ENCODE measurements around the gene PRKAG2.

Gene PRKAG2

GRCh38 chr7:151816562-151817314 lies 60.2 kb downstream of the PRKAG2 start:
- DNase-seq (ENCODE audit: low read depth) = no peak

- no peak for DNase-seq (ENCODE audit: low read depth)
Observed at GRCh38 chr7:151815419-151815818, 61.5 kb downstream of the PRKAG2 start.

- DNase-seq (ENCODE audit: low read depth) = no peak
Observed at GRCh38 chr7:151814400-151815009, 62.4 kb downstream of the PRKAG2 start.

GRCh38 chr7:151813997-151814396 lies 62.9 kb downstream of the PRKAG2 start:
- DNase-seq (ENCODE audit: low read depth) = no peak

- DNase-seq (ENCODE audit: low read depth) = no peak
Observed at GRCh38 chr7:151813445-151813844, 63.5 kb downstream of the PRKAG2 start.

- no peak for DNase-seq (ENCODE audit: low read depth)
Observed at GRCh38 chr7:151812967-151813366, 63.9 kb downstream of the PRKAG2 start.

- no peak for DNase-seq (ENCODE audit: low read depth)
Observed at GRCh38 chr7:151810441-151811232, 66.3 kb downstream of the PRKAG2 start.

GRCh38 chr7:151809864-151810170 lies 67.1 kb downstream of the PRKAG2 start:
- DNase-seq (ENCODE audit: low read depth) = no peak

- no peak for DNase-seq (ENCODE audit: low read depth)
Observed at GRCh38 chr7:151809146-151809863, 67.6 kb downstream of the PRKAG2 start.

GRCh38 chr7:151808400-151809145 lies 68.3 kb downstream of the PRKAG2 start:
- no peak for DNase-seq (ENCODE audit: low read depth)

GRCh38 chr7:151807846-151808245 lies 69.1 kb downstream of the PRKAG2 start:
- DNase-seq (ENCODE audit: low read depth) = no peak

- no peak for DNase-seq (ENCODE audit: low read depth)
Observed at GRCh38 chr7:151806952-151807775, 69.8 kb downstream of the PRKAG2 start.

- no peak for DNase-seq (ENCODE audit: low read depth)
Observed at GRCh38 chr7:151806204-151806603, 70.7 kb downstream of the PRKAG2 start.

- no peak for DNase-seq (ENCODE audit: low read depth)
Observed at GRCh38 chr7:151805191-151805590, 71.7 kb downstream of the PRKAG2 start.

- DNase-seq (ENCODE audit: low read depth) = no peak
Observed at GRCh38 chr7:151804756-151805155, 72.2 kb downstream of the PRKAG2 start.

GRCh38 chr7:151803841-151804240 lies 73.1 kb downstream of the PRKAG2 start:
- no peak for DNase-seq (ENCODE audit: low read depth)

GRCh38 chr7:151802469-151802846 lies 74.5 kb downstream of the PRKAG2 start:
- DNase-seq (ENCODE audit: low read depth) = no peak

- no peak for DNase-seq (ENCODE audit: low read depth)
Observed at GRCh38 chr7:151801782-151802468, 75.0 kb downstream of the PRKAG2 start.

GRCh38 chr7:151801291-151801690 lies 75.6 kb downstream of the PRKAG2 start:
- DNase-seq (ENCODE audit: low read depth) = no peak

- no peak for DNase-seq (ENCODE audit: low read depth)
Observed at GRCh38 chr7:151800861-151801260, 76.1 kb downstream of the PRKAG2 start.
